ENCODE measurements around the gene RNF112.
"Not testable (repeated sequence)": the region's sequence is repeated elsewhere in the genome, so short reads cannot be mapped to it uniquely, and the experiment has no call there.

Gene RNF112

DNA sequence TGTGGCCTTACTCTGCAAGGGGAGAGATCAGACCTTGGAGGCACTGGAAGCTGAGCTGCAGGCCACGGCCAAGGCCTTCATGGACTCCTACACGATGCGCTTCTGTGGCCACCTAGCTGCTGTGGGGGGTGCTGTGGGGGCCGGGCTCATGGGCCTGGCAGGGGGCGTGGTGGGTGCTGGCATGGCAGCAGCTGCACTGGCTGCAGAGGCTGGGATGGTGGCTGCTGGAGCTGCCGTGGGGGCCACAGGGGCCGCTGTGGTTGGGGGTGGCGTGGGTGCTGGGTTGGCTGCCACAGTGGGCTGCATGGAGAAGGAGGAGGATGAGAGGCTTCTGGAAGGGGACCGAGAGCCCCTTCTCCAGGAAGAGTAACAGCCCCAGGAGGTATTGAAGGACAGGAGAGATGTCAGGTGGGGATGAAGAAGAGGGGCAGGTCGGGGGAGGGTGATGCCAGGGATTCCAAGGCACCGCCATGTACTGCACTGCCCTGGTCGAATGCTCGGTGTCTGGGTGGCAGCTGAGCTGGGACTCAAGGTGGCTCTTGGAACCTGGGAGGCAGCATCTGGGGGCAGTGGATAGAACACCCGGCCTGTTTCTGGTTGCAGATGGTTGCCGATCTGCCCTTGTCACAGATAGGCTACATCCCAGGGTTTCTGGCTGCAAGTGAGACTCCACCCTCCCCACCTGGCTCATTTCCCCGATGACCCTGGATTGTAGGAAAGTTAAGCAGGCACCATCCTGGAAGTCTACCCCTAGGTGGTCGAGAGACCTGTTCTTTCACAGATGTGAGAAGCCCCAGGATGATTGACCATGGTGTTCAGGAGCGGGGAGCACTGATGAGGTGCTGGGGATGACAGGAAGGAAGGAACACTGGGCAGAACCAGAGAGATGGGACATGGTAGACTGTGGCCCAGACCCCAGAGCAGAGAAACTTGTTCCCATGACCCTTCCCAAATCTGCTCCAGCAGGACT is 5.1 kb downstream of the RNF112 start:
- no peak for DNase-seq

DNA sequence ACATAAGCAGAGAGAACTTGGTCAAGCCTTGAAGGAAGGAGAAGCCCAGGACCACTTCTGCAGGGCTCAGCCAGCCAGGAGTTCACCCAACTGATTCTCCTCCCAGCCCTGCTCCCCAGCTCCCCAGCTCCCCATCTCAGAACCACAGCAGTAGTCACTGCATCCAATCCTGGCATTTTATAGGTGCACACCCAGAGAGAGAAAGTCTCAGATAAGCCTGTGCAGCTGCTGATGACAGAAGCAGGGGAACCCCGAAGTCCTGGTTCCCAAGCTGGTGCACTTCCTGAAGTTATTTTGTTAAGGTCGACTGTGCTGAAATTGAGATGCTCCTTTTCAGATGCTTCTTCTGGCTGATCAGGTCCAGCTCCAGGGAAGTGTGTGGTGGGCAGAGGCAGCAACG is 6.6 kb downstream of the RNF112 start:
- DNase-seq: no peak

DNA sequence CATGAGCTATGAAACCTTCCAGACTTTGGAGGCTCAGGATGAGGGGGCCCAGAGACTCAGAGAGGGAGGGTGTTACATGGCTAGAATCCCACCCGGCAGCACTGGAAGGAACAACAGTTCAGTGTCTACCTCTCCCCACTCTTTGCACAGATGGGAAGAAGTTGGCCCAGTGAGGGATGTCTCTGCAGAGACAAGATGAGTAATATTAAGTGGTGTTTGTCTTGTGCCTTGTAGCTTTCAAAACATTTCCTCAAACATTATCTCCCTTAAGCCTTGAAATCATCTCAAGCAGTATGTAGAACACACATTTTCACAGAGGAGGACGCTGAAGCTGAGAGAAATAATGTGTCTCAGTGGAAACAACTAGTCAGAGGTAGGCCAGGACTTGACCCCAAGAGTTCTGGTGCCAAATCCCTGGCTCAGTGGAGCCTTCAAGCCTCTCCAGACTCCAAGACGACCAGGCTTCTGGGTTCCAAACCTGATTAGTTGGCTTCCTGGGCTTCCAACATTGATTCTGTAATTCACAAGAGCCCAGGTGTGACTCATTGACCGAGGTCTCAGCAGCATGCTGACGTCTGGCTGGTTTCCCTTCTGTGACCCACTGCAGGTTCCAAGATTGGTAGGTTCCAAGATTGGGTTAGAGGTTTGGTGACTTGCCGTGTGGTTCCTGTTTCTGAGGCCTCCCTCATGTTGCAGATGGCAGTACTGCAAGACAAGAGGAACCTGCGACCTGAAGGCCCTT is 7.4 kb downstream of the RNF112 start:
- no peak for DNase-seq

DNA sequence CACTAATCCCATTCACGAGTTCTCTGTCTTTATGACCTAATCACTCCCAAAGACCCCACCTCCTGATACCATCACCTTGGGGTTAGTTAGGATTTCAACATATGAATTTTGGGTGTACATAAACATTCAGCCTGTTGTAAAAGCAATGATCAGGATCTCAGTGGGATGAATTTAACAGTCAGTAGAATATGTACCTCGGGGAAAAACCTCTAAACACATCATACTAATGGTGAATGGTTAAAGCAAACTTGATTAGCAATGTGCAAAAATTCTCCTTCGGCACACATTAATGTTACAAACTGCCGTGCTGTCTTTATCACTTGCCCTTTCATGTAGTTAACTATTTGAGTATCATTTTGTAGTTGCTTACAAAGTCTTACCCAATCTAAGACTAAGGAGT is 10.2 kb downstream of the RNF112 start:
- no peak for DNase-seq

DNA sequence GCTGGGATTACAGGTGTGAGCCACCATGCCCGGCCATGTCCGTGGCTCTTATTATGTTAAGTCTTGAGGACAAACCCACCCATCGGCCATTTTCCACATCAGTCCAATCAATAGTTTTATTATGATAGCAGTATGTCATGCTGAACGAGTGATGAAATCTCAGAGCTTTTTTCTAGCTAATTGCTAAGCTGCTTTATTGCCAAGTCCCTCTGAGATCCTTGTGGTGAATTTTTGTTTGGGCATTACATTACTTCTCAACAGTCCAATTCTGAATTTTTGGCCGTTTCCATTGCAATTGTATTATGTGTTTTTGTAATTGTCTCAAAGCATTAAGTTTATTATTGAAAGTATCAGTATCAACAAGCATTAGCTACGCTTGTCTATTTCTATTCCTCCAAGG is 10.9 kb downstream of the RNF112 start:
- DNase-seq: no peak

DNA sequence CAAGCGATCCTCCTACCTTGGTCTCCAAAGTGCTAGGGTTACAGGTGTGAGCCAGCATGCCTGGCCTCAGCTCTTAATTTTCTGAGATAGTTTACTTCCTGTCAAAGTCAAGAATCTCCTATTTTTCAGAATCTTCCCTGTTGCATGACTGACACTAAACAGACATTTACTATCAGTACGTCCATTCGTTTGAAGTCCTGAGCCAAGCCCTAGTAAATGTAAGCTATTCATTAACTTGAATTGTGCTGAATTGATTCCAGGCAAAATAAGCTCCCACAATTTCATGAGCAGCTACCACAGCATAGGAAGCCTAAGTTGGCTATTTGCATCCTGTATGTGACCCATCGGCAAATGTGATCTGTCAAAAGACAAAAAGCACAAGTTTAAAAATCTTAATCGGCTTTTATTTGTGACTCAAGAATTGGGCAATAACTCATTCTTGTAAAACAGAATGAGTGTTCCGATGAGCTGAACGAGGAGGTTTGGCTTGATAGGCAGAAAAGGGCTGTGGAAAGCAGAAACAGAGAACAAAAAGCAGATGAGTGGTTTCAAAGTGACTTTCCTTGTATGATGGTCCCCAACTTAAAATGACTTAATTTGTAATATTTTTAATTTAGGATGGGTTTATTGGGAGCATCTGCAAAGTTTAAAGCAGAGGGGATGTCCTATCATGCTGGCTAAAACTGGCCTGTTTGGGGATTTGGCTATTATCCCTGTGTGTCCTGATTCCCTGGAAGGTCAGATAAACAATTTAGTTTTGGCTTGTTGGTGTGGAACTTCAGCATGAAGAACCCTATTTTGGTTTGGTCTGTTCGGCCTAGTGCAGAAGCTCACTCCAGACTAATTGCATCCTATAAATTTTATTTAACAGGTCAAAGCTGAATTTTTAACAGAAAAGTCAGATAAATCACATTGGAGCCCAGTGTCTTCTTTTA is 14.2 kb downstream of the RNF112 start:
- no peak for DNase-seq

DNA sequence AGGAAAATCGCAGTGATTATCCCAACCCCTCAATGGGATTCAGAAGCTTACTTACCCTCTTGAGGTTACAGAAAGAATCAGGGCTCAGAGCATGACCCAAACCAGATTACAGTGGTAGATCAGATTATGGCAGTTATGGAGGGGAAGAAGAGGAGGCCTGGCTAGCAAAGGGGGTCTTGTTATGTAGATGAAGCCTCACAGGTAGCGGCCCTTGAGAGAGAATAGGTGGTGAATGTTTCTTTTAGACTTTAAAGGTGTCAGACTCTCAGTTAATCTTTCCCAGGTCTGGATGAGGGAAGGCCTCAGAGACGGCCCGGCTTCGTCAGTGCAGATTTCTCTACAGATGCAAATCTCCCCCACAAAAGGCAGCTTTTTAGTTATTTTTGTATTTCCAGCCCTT is 15.6 kb downstream of the RNF112 start:
- DNase-seq: no peak

DNA sequence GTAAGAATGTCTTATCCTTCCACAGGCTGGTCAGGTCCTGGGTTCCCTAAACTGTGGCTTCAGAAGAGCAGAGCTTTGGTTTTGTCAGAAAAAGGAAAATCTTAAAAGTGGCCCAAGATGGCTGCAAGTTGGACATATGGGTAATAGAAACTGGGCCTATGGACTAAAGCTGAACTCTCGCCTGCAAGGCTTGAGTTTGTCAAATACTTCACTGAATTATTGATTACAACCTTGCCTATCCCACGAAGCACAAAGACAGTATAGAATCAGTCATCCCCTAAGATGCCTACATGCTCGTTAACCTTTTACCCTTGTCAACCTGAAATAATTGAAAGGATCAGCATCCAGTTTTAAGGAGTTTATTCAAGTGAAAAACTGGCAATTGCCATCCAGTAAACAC is 20.7 kb downstream of the RNF112 start:
- no peak for DNase-seq

DNA sequence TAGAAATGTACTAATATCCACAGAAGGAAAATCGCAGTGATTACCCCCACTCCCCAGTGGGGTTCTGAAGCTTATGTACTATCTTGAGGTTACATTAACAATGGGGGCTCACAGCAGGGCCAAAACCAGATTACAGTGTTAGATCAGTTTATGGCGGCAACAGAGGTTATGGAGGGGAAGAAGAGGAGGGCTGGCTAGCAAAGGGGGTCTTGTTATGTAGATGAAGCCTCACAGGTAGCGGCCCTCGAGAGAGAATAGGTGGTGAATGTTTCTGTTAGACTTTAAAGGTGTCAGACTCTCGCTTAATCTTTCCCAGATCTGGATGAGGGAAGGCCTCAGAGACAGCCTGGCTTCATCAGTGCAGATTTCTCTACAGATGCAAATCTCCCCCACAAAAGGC is 22.2 kb downstream of the RNF112 start:
- DNase-seq: no peak

DNA sequence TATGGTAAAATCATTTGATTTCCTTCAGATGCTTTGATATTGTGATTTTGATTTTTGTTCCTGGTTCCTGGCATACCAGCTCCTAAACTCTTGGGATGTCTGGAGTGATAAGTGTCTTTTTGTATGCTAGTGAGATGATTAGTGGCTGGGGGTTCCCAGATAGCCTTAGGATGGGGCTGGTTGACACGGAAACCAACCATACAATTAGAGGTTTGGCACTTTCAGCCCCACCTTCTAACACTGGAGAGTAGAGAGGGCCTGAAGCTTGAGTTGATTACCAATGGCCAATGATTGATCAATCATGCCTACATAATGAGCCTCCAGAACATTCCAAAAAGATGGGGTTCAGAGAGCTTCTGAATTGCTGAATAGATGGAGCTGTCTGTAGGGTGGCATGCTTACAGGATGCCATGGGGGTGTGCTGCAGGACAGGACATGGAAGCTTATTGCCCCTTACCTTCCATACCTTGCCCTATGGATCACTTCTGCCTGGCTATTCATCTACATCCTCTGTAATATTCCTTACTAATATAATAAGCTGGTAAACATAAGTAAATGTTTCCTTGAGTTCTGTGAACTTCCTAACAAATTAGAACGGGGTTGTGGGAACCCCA is 22.8 kb downstream of the RNF112 start:
- DNase-seq: no peak

DNA sequence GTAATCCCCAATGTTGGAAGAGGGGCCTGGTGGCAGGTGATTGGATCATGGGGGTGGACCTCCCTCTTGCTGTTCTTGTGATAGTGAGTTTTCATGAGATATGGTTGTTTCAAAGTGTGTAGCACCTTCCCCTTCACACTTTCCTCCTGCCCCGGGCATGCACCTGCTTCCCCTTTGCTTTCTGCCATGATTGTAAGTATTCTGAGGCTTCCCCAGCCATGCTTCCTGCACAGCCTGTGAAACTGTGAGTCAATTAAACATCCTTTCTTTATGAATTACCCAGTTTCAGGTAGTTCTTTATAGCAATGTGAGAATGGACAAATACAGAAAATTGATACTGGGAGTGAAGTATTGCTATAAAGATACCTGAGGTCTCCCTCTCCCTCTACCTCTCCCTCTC is 29.4 kb downstream of the RNF112 start:
- DNase-seq: no peak

DNA sequence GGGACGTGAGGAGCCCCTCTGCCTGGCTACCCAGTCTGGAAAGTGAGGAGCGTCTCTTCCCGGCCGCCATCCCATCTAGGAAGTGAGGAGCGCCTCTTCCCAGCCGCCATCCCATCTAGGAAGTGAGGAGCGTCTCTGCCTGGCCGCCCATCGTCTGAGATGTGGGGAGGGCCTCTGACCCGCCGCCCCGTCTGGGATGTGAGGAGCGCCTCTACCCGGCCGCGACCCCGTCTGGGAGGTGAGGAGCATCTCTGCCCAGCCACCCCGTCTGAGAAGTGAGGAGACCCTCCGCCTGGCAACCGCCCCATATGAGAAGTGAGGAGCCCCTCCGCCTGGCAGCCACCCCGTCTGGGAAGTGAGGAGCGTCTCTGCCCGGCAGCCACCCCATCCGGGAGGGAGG is 30.3 kb downstream of the RNF112 start:
- DNase-seq: not testable (repeated sequence)

DNA sequence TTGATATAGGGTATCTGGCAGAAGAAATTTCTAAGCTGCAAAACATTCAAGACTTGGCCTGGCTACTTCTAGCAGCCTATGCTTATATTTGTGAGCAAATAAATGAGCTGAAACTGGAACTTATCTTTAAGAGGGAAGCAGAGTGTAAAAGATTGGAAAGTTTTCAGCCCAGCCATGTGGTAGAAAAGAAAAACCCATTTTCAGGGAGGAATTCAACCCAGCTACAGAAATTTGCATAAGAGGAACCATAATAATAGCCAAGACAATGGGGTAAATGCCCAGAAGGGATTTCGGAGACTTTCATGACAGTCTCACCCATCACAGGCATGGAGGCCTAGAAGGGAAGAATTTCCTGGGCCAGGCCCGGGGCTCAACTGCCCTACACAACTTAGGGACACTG is 31.7 kb downstream of the RNF112 start:
- no peak for DNase-seq

DNA sequence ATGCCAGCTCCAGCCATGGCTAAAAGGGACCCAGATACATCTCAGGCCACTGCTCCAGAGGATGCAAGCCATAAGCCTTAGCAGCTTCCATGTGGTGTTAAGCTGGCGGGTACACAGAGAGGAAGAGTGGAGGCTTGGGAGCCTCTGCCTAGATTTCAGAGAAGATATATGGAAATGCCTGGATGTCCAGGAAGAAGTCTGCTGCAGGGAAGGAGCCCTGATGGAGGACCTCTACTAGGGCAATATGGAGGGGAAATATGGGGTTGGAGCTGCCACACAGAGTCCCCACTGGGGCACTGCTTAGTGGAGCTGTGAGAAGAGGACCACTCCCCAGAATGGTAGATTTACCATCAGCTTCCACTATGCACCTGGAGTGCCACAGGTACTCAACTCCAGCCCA is 32.1 kb downstream of the RNF112 start:
- no peak for DNase-seq

DNA sequence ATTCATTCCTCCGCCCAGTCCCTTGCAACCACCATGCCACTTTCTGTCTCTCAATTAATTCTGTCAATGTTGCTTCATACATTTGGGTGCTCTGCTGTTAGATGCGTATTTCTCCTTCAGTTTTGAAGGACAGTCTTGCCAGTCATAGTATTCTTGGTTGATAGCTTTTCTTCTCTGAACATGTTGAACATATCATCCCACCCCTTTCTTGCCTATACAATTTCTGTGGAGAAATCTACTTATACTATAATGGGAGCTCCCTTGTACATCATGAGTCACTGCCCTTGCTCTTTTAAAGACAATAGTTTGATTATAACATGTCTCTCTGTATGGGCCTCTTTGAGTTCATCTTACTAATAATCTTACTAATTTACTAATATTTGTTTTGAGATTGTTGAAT is 34.1 kb downstream of the RNF112 start:
- DNase-seq: no peak

DNA sequence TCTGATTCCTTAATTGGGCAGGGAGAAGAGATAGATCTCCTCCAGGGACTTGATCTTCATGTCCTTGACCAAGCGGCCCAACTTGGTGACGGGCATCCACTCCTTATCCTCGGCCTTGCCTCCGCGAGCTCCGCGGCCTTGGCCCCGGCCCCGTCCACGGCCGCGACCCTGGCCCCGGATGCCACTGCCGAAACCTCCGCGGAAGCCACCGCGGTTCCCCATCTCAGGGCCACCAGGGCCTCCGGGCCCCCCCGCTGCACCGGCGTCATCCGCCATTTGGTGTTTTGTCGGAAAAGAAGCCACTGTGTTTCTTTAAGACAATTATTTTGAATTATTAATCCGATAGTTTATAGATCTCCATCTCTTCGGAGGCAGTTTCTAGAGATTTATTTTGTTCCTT is 35.5 kb downstream of the RNF112 start:
- not testable (repeated sequence) for DNase-seq

DNA sequence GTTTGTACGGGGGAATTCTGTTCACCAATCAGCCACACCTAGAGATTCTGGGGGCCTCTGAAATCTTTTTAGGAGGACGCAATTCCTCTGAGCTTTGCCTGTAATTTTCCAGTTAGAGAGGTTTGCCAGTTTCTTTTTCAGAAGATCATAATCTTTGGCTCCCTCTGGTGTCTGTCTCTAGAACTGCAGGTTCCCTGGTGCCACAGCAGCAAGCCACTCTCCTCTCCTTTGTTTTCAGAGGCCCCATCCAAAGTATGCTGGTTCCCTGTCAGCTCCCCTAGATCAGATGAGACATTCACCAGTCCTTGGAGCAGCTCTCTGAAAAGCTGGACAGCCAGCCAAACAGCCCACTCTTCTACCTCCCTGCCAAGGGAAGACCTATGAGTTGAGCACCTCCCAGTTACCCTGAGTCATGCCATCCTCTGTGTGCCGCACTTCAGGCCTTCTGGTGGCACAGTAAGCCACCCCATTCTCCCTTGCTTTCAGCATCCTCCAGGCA is 36.1 kb downstream of the RNF112 start:
- peak; percentile 83 for DNase-seq

DNA sequence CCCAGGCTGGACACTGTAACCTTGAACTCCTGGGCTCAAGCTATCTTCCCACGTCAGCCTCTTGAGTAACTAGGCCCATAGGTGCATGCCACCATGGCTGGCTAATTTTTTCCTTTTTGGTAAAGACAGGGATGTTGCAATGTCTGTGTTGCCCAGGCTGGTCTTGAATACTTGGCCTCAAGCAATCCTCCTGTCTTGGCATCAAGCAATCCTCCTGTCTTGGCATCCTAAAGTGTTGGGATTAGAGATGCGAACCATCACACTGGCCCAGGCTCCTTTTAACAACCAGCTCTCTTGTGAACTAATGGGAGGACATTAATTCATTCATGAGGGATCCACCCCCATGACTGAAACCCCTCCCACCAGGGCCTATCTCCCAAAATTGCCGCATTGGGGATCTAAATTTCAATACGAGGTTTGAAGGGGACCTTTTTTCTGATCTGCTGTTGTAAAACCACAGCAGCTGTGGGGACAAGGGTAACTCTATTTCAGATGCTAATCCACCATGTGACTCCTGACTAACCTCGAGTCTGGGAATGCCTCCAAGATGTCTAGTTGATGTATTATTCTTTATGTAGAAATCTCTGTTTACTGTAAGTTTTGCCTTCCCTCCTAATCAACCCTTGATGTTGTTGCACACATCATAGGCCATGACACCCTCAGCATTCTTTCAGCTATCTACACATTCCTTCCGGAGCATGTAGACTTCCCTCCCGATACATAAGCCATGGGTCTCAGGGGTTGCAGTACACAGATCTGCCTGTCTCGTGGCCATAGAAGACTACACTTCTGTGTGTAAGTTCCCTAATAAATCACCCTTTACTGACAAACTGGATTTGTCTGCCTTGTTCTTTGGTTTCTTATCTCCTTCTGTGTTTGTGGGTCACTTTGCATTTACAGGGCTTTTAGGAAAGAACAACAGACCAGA is 37.6 kb downstream of the RNF112 start:
- no peak for DNase-seq

DNA sequence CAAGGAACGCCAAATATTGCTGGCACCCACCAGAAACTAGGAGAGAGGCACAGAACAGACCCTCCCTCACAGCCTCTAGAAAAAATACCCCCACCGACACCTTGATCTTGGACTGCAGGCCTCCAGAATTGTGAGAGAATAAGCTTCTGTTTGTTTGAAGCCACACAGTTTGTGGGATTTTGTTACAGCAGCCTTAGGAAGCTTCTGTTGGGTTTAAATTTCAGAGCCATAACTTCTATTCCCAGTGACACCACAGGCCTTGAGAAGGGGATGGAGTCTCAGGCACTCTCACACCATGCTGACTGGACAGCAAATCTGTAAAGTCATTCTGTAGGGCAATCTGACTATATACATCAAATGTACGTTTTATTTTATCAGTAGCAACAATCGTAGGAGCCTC is 38.6 kb downstream of the RNF112 start:
- DNase-seq: no peak

DNA sequence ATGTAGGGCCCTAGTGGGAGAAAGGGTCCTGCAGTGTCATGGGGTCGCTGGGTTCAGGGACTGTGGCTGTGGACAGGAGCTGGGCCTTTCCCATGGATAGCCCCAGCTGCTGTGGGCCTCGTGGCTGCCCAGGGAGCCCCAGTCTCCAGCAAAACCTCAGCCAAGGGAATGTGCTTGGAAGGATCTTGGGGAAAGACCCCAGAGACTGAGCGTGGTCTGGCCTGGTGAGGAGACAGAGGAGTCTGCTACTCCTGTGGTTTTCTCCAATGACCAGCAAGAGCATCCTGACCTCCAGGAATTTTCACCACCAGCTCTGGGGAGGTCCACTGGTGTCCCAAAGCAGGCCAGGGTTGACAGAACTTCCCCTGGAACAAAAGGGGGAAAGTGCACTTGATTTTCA is 42.3 kb downstream of the RNF112 start:
- no peak for DNase-seq

DNA sequence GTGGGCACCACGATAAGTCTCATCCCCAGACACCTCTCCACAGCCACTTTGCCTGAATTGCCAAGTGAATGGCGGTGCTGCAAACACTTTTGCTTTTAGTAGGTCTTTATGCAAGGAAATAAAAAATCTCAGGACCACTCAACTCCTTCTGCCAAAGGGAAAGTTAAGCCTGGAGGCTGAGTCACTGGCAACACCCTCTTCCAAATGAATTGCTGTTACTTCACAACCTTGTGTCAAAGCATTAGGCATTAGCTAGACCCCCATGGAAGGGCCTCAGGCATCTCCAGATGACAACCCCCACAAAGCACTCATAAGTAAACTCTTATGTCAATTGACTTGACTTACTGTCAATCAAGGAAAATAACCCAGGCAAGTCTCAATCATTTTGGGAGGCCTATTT is 43.0 kb downstream of the RNF112 start:
- no peak for DNase-seq

Data from NCI-H1694 (cell line).